ENCODE results near the gene XKR8. TPM values are rescaled to one million over a fixed set of nuclear protein-coding genes. Genes with fewer than 3 reads are reported as not detected.
"Not testable (repeated sequence)": the region's sequence is repeated elsewhere in the genome, so short reads cannot be mapped to it uniquely, and the experiment has no call there.

The XKR8 gene
- total RNA-seq, 1 donor from 2014 or later: 15.6 TPM

DNA sequence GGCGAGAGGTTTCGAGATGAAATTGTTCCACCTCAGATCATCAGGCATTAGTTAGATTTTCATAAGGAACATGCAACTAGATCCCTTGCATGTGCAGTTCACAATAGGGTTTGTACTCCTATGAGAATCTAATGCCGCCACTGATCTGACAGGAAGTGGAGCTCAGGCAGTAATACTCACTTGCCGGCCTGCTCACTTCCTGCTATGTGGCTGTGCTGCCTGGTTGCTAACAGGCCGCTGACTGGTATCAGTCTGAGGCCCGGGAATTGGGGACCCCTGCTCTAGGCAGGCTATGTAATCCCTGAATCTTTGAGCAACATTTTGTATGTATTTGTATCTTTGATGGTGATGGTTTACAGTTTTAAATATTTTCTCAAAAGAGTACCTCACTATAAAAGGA lies 32.5 kb downstream of the XKR8 start:
- Histone ChIP-seq H3K4me3 (no peak overlapping the region), H3K36me3 (peaks cover 55 to 84% of the 10 kb centered on the region in 2 donors), H3K9me3 (no peaks in the 10 kb centered on the region), H3K27ac (no peak overlapping the region), H3K4me1 (no peaks in the 10 kb centered on the region), H3K27me3 (no peaks in the 10 kb centered on the region)
- TF ChIP-seq, protein P1, sequence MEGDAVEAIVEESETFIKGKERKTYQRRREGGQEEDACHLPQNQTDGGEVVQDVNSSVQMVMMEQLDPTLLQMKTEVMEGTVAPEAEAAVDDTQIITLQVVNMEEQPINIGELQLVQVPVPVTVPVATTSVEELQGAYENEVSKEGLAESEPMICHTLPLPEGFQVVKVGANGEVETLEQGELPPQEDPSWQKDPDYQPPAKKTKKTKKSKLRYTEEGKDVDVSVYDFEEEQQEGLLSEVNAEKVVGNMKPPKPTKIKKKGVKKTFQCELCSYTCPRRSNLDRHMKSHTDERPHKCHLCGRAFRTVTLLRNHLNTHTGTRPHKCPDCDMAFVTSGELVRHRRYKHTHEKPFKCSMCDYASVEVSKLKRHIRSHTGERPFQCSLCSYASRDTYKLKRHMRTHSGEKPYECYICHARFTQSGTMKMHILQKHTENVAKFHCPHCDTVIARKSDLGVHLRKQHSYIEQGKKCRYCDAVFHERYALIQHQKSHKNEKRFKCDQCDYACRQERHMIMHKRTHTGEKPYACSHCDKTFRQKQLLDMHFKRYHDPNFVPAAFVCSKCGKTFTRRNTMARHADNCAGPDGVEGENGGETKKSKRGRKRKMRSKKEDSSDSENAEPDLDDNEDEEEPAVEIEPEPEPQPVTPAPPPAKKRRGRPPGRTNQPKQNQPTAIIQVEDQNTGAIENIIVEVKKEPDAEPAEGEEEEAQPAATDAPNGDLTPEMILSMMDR (IDR thresholded peaks at IDR 0.05): no peak
- intact Hi-C loops (cut with DNase I): no loop called here
- no peak for DNase-seq (ENCODE audit: low spot score in 2 of 2)

DNA sequence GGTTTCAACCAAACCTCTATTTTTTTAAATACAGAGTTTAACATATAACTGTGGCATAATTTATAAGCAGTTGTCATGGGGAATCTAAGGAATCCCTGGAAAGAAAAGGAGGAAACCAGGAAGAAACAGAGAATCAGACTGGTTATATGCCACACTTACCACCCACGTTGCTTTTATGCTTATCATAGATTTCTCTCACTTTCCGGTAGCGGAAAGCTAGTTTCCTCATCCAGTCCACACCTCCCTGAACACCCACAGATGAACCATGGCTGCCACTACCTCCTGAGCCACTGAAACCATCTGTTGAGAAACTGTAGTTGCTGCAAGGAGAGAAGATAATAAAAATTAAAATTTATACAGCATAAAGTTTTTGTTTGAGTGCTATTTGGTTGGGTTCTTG lies 33.5 kb downstream of the XKR8 start:
- no peak overlapping the region for H3K4me3 ChIP-seq
- peaks cover 63 to 84% of the 10 kb centered on the region in 2 donors for H3K36me3 ChIP-seq
- H3K27me3 ChIP-seq: no peaks in the 10 kb centered on the region
- TF ChIP-seq, protein P1 (IDR thresholded peaks at IDR 0.05): no peak
- H3K27ac ChIP-seq: no peak overlapping the region
- no peaks in the 10 kb centered on the region for H3K4me1 ChIP-seq
- DNase-seq (ENCODE audit: low spot score in 2 of 2): no peak
- intact Hi-C loops (cut with DNase I): no loop called here
- H3K9me3 ChIP-seq: no peaks in the 10 kb centered on the region

DNA sequence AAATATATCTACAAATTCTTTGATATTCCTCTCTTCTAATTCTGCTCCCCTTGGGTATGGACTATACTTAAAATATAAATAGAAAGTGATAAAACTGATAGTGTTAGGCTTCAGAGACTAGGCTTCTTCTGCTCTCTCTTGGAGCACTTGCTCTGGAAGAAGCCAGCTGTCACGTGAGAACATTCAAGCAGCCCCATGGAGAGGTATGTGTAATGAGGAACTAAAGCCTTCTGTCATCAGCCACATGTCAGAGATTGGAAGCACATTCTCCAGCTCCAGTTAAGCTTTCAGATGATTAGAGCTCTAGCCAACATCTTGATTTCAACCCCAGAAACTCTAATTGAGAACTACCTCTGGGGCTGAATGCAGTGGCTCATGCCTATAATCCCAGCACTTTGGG lies 34.3 kb downstream of the XKR8 start:
- Histone ChIP-seq H3K27me3 (no peaks in the 10 kb centered on the region), H3K4me1 (no peaks in the 10 kb centered on the region), H3K4me3 (no peak overlapping the region), H3K9me3 (no peaks in the 10 kb centered on the region), H3K36me3 (peaks cover 57 to 84% of the 10 kb centered on the region in 2 donors), H3K27ac (no peak overlapping the region)
- intact Hi-C loops (cut with DNase I): no loop called here
- TF ChIP-seq, protein P1 (IDR thresholded peaks at IDR 0.05): no peak
- no peak for DNase-seq (ENCODE audit: low spot score in 2 of 2)

DNA sequence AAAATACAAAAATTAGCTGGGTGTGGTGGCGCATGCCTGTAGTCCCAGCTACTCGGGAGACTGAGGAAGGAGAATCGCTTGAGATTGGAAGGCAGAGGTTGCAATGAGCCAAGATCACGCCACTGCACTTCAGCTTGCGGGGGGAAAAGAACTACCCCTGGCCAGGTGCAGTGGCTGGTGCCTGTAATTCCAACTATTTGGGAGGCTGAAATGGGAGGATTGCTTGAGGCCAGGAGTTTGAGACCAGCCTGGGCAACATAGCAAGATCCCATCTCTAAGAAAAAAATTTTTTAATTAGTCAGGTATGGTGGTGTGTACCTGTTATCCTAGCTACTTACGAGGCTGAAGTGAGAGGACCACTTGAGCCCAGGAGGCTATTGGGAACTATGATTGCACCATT lies 34.8 kb downstream of the XKR8 start:
- H3K27ac ChIP-seq; DNase-seq (ENCODE audit: low spot score in 2 of 2); intact Hi-C loops (cut with DNase I); H3K4me3 ChIP-seq; H3K4me1 ChIP-seq; H3K27me3 ChIP-seq; H3K9me3 ChIP-seq: not testable (repeated sequence)
- H3K36me3 ChIP-seq: peaks cover 52 to 84% of the 10 kb centered on the region in 2 donors

DNA sequence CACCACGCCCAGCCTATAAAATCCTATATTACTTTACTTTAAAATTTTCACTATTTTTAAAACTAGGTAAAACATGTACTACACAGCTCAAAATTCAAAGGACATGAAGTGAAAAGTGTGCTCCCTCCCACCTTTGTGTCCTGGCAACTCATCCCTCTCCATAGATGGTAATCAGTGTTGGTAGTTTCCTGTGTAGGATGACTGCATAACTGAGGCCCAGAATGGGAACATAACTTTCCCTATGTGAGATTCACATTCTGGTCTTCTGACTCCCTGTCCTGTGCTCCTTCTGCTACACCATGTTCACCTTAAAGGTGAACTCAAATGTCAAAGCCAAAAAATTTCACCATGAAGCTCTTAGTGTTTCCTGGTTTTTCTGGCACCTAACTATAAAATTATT lies 39.3 kb downstream of the XKR8 start:
- TF ChIP-seq, protein P1 (IDR thresholded peaks at IDR 0.05): no peak
- Histone ChIP-seq H3K27ac (no peak overlapping the region), H3K27me3 (no peaks in the 10 kb centered on the region), H3K4me3 (no peak overlapping the region), H3K36me3 (peaks cover 55 to 89% of the 10 kb centered on the region in 2 donors), H3K9me3 (no peaks in the 10 kb centered on the region), H3K4me1 (no peaks in the 10 kb centered on the region)
- no peak for DNase-seq (ENCODE audit: low spot score in 2 of 2)
- intact Hi-C loops (cut with DNase I): no loop called here

DNA sequence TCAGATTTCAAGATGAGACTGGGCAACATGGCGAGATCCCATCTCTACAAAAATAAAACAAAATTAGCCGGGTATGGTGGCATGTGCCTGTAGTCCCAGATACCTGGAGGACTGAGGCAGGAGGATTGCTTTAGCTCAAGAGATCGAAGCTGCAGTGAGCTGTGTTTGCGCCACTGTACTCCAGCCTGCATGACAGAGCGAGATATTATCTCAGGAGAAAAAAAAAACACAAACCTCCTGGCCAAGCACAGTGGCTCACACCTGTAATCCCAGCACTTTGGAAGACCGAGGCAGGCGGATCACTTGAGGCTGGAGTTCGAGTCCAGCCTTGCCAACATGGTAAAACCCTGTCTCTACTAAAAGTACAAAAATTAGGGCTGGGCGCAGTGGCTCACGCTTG lies 42.8 kb downstream of the XKR8 start:
- H3K27me3 ChIP-seq: no peaks in the 10 kb centered on the region
- H3K36me3 ChIP-seq: peaks cover 31 to 68% of the 10 kb centered on the region in 2 donors
- H3K27ac ChIP-seq: no peak overlapping the region
- H3K9me3 ChIP-seq: no peaks in the 10 kb centered on the region
- intact Hi-C loops (cut with DNase I): no loop called here
- no peaks in the 10 kb centered on the region for H3K4me1 ChIP-seq
- TF ChIP-seq, protein P1 (IDR thresholded peaks at IDR 0.05): no peak
- no peak overlapping the region for H3K4me3 ChIP-seq
- no peak for DNase-seq (ENCODE audit: low spot score in 2 of 2)

DNA sequence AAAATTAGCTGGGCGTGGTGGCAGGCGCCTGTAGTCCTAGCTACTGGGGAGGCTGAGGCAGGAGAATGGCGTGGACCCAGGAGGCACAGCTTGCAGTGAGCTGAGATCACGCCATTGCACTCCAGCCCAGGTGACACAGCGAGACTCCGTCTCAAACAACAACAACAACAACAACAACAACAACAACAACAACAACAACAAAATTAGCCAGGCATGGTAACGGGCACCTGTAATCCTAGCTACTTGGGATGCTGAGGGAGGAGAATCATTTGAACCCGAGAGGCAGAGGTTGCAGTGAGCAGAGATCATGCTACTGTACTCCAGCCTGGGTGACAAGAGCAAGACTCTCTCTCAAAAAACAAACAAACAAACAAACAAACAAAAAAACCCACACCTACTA lies 43.3 kb downstream of the XKR8 start:
- H3K9me3 ChIP-seq; H3K4me1 ChIP-seq; H3K27ac ChIP-seq; DNase-seq (ENCODE audit: low spot score in 2 of 2); H3K4me3 ChIP-seq; intact Hi-C loops (cut with DNase I); H3K27me3 ChIP-seq: not testable (repeated sequence)
- H3K36me3 ChIP-seq: peaks cover 26 to 63% of the 10 kb centered on the region in 2 donors

All from ascending aorta (tissue), 2 donors.